Spleen (tissue), 7 donors: ENCODE results near the gene KNL1.

Experiments
- POLR2A ChIP-seq, 3 donors: fragments of 450-650 bp; IDR thresholded peaks; one replicate each; pipeline ENCODE4 v1.5.1; 2017; ENCODE audit warnings: antibody characterized with exemption in 3 of 3, mild to moderate bottlenecking in 1 of 3
- POLR2AphosphoS5 ChIP-seq, 3 donors: sonication (generic); formaldehyde crosslinking; IDR thresholded peaks; one replicate each; pipeline ENCODE4 v1.5.1; 2017; ENCODE audit warnings: antibody characterized with exemption in 3 of 3
- TF ChIP-seq, protein P1 (sequence below), 11 experiments: fragments of 200-600 bp in 7 of 11; fragments of 450-650 bp in 4 of 11; sonication (generic) in 4 of 11; IDR thresholded peaks in 8 of 11; conservative IDR thresholded peaks in 3 of 11; 1 replicate in 7 of 11; 2 replicates in 4 of 11; pipeline versions ENCODE4 v1.4.0 to v1.8.0; 2016 to 2021; ENCODE audit warnings: antibody characterized with exemption in 11 of 11, inconsistent platforms in 4 of 11, mild to moderate bottlenecking in 1 of 11
- donor health status: DM: no; HTN: no; CAD: no; lungs with moderate emphysema.
- donor health status: DM: no; HTN: no; CAD: no.
- donor health status: DM: no; HTN: no; CAD: no.

GRCh38 chr15:40591389-40591788, 2.7 kb upstream of the KNL1 start:
- TF ChIP-seq, protein P1, sequence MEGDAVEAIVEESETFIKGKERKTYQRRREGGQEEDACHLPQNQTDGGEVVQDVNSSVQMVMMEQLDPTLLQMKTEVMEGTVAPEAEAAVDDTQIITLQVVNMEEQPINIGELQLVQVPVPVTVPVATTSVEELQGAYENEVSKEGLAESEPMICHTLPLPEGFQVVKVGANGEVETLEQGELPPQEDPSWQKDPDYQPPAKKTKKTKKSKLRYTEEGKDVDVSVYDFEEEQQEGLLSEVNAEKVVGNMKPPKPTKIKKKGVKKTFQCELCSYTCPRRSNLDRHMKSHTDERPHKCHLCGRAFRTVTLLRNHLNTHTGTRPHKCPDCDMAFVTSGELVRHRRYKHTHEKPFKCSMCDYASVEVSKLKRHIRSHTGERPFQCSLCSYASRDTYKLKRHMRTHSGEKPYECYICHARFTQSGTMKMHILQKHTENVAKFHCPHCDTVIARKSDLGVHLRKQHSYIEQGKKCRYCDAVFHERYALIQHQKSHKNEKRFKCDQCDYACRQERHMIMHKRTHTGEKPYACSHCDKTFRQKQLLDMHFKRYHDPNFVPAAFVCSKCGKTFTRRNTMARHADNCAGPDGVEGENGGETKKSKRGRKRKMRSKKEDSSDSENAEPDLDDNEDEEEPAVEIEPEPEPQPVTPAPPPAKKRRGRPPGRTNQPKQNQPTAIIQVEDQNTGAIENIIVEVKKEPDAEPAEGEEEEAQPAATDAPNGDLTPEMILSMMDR (IDR thresholded peaks at IDR 0.05 in 8 of 11, conservative IDR thresholded peaks at IDR 0.05 in 3 of 11): no peak
- TF ChIP-seq POLR2AphosphoS5 (IDR thresholded peaks at IDR 0.05) (no peak), POLR2A (IDR thresholded peaks at IDR 0.05) (no peak)
